Thyroid gland (tissue), 4 donors: ENCODE measurements around the gene NFIA.

Experiments
- POLR2A ChIP-seq, 2 donors: fragments of 450-650 bp; IDR thresholded peaks; one replicate each; pipeline ENCODE4 v1.6.1; 2017; ENCODE audit warnings: antibody characterized with exemption in 2 of 2, mild to moderate bottlenecking in 2 of 2, moderate library complexity in 1 of 2
- TF ChIP-seq, protein P1 (sequence below), 6 experiments: fragments of 200-600 bp in 3 of 6; fragments of 450-650 bp in 3 of 6; sonication (generic) in 3 of 6; IDR thresholded peaks; one replicate each; pipeline ENCODE4 v1.5.1; 2016 to 2019; ENCODE audit warnings: antibody characterized with exemption in 6 of 6, mild to moderate bottlenecking in 2 of 6, inconsistent platforms in 1 of 6, moderate library complexity in 1 of 6

DNA sequence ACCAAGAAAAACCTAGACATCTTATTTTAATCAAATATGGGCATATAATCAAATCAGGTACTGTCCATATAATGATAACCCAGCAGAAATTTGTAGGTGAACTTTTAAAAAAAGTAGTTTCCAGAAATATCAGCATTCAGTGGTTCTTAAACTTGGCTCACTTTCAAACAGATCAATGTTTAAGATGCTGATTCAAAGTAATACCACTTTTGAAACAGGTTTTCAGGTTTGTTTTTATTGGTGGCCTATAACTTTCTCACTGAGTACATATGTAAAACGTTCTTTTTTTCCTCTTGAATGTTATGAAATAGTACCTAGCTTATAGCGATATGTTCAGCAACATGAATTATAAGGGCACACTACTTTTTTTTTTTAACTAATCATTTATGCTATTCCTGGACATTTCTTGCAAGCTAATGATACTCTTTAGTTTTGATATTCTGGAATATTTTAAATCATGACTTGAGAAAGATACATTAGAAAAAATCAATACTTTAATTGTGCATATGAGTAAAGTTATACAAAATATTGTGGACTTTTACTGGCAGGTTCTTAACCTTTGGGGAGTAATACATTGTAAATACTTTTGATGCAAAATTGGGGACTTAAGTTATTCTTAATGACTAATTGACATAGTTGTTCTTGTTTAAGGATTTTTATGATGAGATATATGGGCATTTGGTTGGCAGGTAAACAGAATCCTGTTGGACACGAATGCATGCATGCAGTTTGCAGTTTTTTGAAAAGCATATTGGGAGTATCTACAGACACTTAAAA lies 3.0 kb downstream of the NFIA start:
- TF ChIP-seq, protein P1, sequence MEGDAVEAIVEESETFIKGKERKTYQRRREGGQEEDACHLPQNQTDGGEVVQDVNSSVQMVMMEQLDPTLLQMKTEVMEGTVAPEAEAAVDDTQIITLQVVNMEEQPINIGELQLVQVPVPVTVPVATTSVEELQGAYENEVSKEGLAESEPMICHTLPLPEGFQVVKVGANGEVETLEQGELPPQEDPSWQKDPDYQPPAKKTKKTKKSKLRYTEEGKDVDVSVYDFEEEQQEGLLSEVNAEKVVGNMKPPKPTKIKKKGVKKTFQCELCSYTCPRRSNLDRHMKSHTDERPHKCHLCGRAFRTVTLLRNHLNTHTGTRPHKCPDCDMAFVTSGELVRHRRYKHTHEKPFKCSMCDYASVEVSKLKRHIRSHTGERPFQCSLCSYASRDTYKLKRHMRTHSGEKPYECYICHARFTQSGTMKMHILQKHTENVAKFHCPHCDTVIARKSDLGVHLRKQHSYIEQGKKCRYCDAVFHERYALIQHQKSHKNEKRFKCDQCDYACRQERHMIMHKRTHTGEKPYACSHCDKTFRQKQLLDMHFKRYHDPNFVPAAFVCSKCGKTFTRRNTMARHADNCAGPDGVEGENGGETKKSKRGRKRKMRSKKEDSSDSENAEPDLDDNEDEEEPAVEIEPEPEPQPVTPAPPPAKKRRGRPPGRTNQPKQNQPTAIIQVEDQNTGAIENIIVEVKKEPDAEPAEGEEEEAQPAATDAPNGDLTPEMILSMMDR (IDR thresholded peaks at IDR 0.05) = no peak
- no peak for TF ChIP-seq POLR2A (IDR thresholded peaks at IDR 0.05)
